Measurements from ENCODE around the gene GSPT1. TPM values are rescaled to one million over a fixed set of nuclear protein-coding genes. Genes with fewer than 3 reads are reported as not detected.

GSPT1 gene
- total RNA-seq, 2 donors from 2014 or later, result 50.4 to 81.1 TPM

- peak within 1 kb of the TSS; percentile 83 for H3K4me3 ChIP-seq
- peaks cover 27 to 31% of the 10 kb centered on the region in 2 donors for H3K4me1 ChIP-seq (ENCODE audit: control insufficient read depth in 1 of 2, low read depth in 2 of 2)
- TF ChIP-seq CTCF (IDR thresholded peaks at IDR 0.05), result no peak
- H3K9me3 ChIP-seq, result no peaks in the 10 kb centered on the region
- DNase-seq (ENCODE audit: low spot score) (peak; percentile 53), ATAC-seq (ENCODE audit: insufficient number of reproducible peaks, low FRiP score, low read depth) (peak; percentile 94)
- H3K27me3 ChIP-seq (replicated peaks; ENCODE audit: insufficient read depth), result no peaks in the 10 kb centered on the region
- H3K27ac ChIP-seq, result peak within 1 kb of the TSS; percentile 83 to 86
- H3K36me3 ChIP-seq, result peaks cover 8% of the 10 kb centered on the region
These were observed 64.3 kb downstream of the GSPT1 start, which contains the start of gene RSL1D1 for GRCh38 chr16:11851294-11852091. TSS of gene RSL1D1 (minus strand) at chr16:11851542. CDS start at chr16:11851512, 30 bp downstream.

GRCh38 chr16:11848842-11849241, 66.9 kb downstream of the GSPT1 start:
- Histone ChIP-seq H3K4me1 (ENCODE audit: control insufficient read depth in 1 of 2, low read depth in 2 of 2) (peaks cover 19 to 24% of the 10 kb centered on the region in 2 donors), H3K36me3 (peaks cover 31% of the 10 kb centered on the region), H3K4me3 (no peak overlapping the region), H3K27me3 (replicated peaks; ENCODE audit: insufficient read depth) (no peaks in the 10 kb centered on the region), H3K27ac (no peak overlapping the region), H3K9me3 (no peaks in the 10 kb centered on the region)
- TF ChIP-seq CTCF (IDR thresholded peaks at IDR 0.05), result no peak
- no peak for DNase-seq (ENCODE audit: low spot score)
- ATAC-seq (ENCODE audit: insufficient number of reproducible peaks, low FRiP score, low read depth), result no peak

GRCh38 chr16:11844499-11844898, 71.3 kb downstream of the GSPT1 start:
- no peak for TF ChIP-seq CTCF (IDR thresholded peaks at IDR 0.05)
- Histone ChIP-seq H3K27ac (no peak overlapping the region), H3K27me3 (replicated peaks; ENCODE audit: insufficient read depth) (no peaks in the 10 kb centered on the region), H3K9me3 (no peaks in the 10 kb centered on the region), H3K36me3 (peaks cover 62% of the 10 kb centered on the region), H3K4me3 (no peak overlapping the region), H3K4me1 (ENCODE audit: control insufficient read depth in 1 of 2, low read depth in 2 of 2) (no peaks in the 10 kb centered on the region)
- ATAC-seq (ENCODE audit: insufficient number of reproducible peaks, low FRiP score, low read depth), result no peak
- DNase-seq (ENCODE audit: low spot score), result no peak

- Histone ChIP-seq H3K4me1 (ENCODE audit: control insufficient read depth in 1 of 2, low read depth in 2 of 2) (no peaks in the 10 kb centered on the region), H3K27me3 (replicated peaks; ENCODE audit: insufficient read depth) (no peaks in the 10 kb centered on the region), H3K4me3 (no peak overlapping the region), H3K9me3 (no peaks in the 10 kb centered on the region), H3K27ac (no peak overlapping the region), H3K36me3 (peaks cover 66% of the 10 kb centered on the region)
- TF ChIP-seq CTCF (IDR thresholded peaks at IDR 0.05), result no peak
- no peak for ATAC-seq (ENCODE audit: insufficient number of reproducible peaks, low FRiP score, low read depth)
- DNase-seq (ENCODE audit: low spot score), result no peak
These were observed 71.9 kb downstream of the GSPT1 start for GRCh38 chr16:11843861-11844260.

- DNase-seq (ENCODE audit: low spot score) (no peak), ATAC-seq (ENCODE audit: insufficient number of reproducible peaks, low FRiP score, low read depth) (no peak)
- H3K4me3 ChIP-seq, result no peak overlapping the region
- no peak overlapping the region for H3K27ac ChIP-seq
- H3K4me1 ChIP-seq (ENCODE audit: control insufficient read depth in 1 of 2, low read depth in 2 of 2), result no peaks in the 10 kb centered on the region
- no peak for TF ChIP-seq CTCF (IDR thresholded peaks at IDR 0.05)
- H3K27me3 ChIP-seq (replicated peaks; ENCODE audit: insufficient read depth), result no peaks in the 10 kb centered on the region
- H3K9me3 ChIP-seq, result no peaks in the 10 kb centered on the region
- H3K36me3 ChIP-seq, result peaks cover 73% of the 10 kb centered on the region
These were observed 72.5 kb downstream of the GSPT1 start for GRCh38 chr16:11843206-11843605.
